PC-9 (cell line): Measurements from ENCODE around the gene THSD8. TPM values are rescaled to one million over a fixed set of nuclear protein-coding genes. Genes with fewer than 3 reads are reported as not detected.

Experiments used
- BruUV-seq: library from RNA; stranded (reverse); fragments of 400-500 nt; replicated peaks from 2 replicates; lab custom pipeline; 2021; lab: Mats Ljungman, UMichigan
- CTCF ChIA-PET: fragments of 300-600 bp; sonication (Branson Sonifier 250); formaldehyde crosslinking; loops from one replicate; lab custom pipeline; 2022; ENCODE audit warnings: antibody characterized with exemption; lab: Charles Lee
- POLR2A ChIA-PET: fragments of 300-600 bp; sonication (Branson Sonifier 250); formaldehyde crosslinking; loops from one replicate; lab custom pipeline; 2022; ENCODE audit warnings: antibody characterized with exemption; ENCODE audit not compliant: unreplicated experiment; lab: Charles Lee
- DNase-seq, 2 experiments: peaks; one replicate each; pipeline versions ENCODE4 v3.0.0 to v3.0.0-alpha.2; 2015 to 2022; ENCODE audit warnings: mixed read lengths in 1 of 2
- H2AFZ ChIP-seq: fragments of 200-600 bp; sonication (generic); 2 replicates; pipeline ENCODE4 v1.8.1; 2017; ENCODE audit warnings: antibody characterized with exemption
- H3F3A ChIP-seq: fragments of 200-600 bp; sonication (generic); 2 replicates; pipeline ENCODE4 v1.8.1; 2017; ENCODE audit warnings: antibody characterized with exemption, mild to moderate bottlenecking, low read depth; ENCODE audit not compliant: insufficient read depth
- H3K27ac ChIP-seq: fragments of 200-600 bp; sonication (generic); 2 replicates; pipeline ENCODE4 v1.6.1; 2016; ENCODE audit warnings: mixed run types
- H3K27me3 ChIP-seq: fragments of 200-600 bp; sonication (generic); 2 replicates; pipeline ENCODE4 v1.6.1; 2016; ENCODE audit warnings: low read depth, mixed run types; ENCODE audit not compliant: insufficient read depth
- H3K36me3 ChIP-seq: fragments of 200-600 bp; sonication (generic); 2 replicates; pipeline ENCODE4 v1.6.1; 2016; ENCODE audit warnings: low read depth, mixed run types
- H3K4me1 ChIP-seq: fragments of 200-600 bp; sonication (generic); replicated peaks from 2 replicates; pipeline ENCODE4 v1.6.1; 2016; ENCODE audit warnings: mixed run types; ENCODE audit not compliant: insufficient read depth
- H3K4me2 ChIP-seq: fragments of 200-600 bp; sonication (generic); 2 replicates; pipeline ENCODE4 v1.6.1; 2017; ENCODE audit warnings: mixed run types
- H3K4me3 ChIP-seq: fragments of 200-600 bp; sonication (generic); 2 replicates; pipeline ENCODE4 v1.6.1; 2016; ENCODE audit warnings: mixed run types
- H3K79me2 ChIP-seq: fragments of 200-600 bp; sonication (generic); 2 replicates; pipeline ENCODE4 v1.6.1; 2017; ENCODE audit warnings: low read depth, mixed run types
- H3K9me2 ChIP-seq: fragments of 200-600 bp; sonication (generic); 2 replicates; pipeline ENCODE4 v1.8.1; 2017; ENCODE audit warnings: mild to moderate bottlenecking; ENCODE audit not compliant: insufficient read depth
- H3K9me3 ChIP-seq: fragments of 200-600 bp; sonication (generic); 2 replicates; pipeline ENCODE4 v1.8.1; 2016; ENCODE audit warnings: low read depth; ENCODE audit not compliant: insufficient read depth
- H4K20me1 ChIP-seq: fragments of 200-600 bp; sonication (generic); 2 replicates; pipeline ENCODE4 v1.8.1; 2017; ENCODE audit not compliant: insufficient read depth
- EZH2 ChIP-seq: fragments of 200-600 bp; sonication (generic); IDR thresholded peaks from 2 replicates; pipeline ENCODE4 v1.8.0; 2017; ENCODE audit warnings: antibody characterized with exemption, low read depth
- intact Hi-C: fragments of 100-400 bp; cut with micrococcal nuclease; formaldehyde crosslinking; loops from one replicate; pipeline ENCODE4 v1.10.0; 2022; ENCODE audit not compliant: unreplicated experiment
- total RNA-seq: library from RNA; stranded (reverse); gene quantifications from 2 replicates; pipeline ENCODE4 v1.2.3, GENCODE V29; 2021
- TF ChIP-seq, protein P1 (sequence below): fragments of 200-600 bp; sonication (generic); conservative IDR thresholded peaks from 2 replicates; pipeline ENCODE4 v1.6.1; 2017; ENCODE audit warnings: mixed run types, antibody characterized with exemption, mild to moderate bottlenecking, moderate library complexity

The THSD8 gene
- total RNA-seq, 1 experiment from 2014 or later, result 28.8 TPM

- intact Hi-C loops, result loop anchor here (10.0 kb wide), 1 partner anchor 1061 kb away; no protein-coding TSS in a partner anchor
- ChIA-PET CTCF (no interaction called here), POLR2A (interaction anchor here (0.5 kb wide), 1 partner anchor 88 kb away, joined by 3 read pairs; no protein-coding TSS in a partner anchor)
- H3K36me3 ChIP-seq, result no peaks in the 10 kb centered on the region
- H3K79me2 ChIP-seq, result peaks cover 47% of the 10 kb centered on the region
- H3K4me2 ChIP-seq, result peak overlapping the region; percentile 91
- H3K9me2 ChIP-seq, result no peaks in the 10 kb centered on the region
- TF ChIP-seq, protein P1, sequence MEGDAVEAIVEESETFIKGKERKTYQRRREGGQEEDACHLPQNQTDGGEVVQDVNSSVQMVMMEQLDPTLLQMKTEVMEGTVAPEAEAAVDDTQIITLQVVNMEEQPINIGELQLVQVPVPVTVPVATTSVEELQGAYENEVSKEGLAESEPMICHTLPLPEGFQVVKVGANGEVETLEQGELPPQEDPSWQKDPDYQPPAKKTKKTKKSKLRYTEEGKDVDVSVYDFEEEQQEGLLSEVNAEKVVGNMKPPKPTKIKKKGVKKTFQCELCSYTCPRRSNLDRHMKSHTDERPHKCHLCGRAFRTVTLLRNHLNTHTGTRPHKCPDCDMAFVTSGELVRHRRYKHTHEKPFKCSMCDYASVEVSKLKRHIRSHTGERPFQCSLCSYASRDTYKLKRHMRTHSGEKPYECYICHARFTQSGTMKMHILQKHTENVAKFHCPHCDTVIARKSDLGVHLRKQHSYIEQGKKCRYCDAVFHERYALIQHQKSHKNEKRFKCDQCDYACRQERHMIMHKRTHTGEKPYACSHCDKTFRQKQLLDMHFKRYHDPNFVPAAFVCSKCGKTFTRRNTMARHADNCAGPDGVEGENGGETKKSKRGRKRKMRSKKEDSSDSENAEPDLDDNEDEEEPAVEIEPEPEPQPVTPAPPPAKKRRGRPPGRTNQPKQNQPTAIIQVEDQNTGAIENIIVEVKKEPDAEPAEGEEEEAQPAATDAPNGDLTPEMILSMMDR, result no peak
- TF ChIP-seq EZH2, result no peak
- peak; percentile 94 for DNase-seq
- H3K4me1 ChIP-seq, result peaks cover 85% of the 10 kb centered on the region
- BruUV-seq, result no TSS peak
- H2AFZ ChIP-seq, result no peak overlapping the region
- peak overlapping the region; percentile 86 for H3K27ac ChIP-seq
- no peaks in the 10 kb centered on the region for H3K27me3 ChIP-seq
- no peaks in the 10 kb centered on the region for H3K9me3 ChIP-seq
- peak overlapping the region; percentile 65; the same call in 1 of the 2 replicates for H3K4me3 ChIP-seq
- H3F3A ChIP-seq, result peaks cover 79% of the 10 kb centered on the region
- no peaks in the 10 kb centered on the region for H4K20me1 ChIP-seq
Observed at GRCh38 chr19:12783849-12784393, 17.9 kb upstream of the THSD8 start.

DNA sequence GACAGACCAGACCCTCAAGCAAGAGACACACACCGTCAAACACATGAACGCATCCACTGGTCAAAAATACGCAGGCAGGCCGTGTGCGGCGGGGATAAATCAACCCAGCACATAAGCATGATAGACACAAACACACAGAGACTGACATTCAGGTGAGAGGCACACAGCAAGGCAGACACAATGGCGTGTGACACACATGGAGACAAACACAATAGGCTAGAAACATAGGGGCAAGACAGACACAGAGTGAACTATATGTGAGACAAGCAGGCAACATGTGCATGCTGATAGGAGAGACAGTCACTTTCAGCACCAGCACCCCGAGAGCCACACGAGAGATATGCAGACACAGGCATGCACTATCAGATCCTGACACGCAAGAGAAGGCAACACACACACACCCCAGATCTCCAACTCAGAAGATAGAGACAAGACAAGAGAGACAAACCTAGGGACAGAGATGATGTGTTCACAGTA, 17.4 kb upstream of the THSD8 start:
- ChIA-PET POLR2A (interaction anchor here (0.5 kb wide), 1 partner anchor 88 kb away, joined by 3 read pairs; no protein-coding TSS in a partner anchor), CTCF (no interaction called here)
- no TSS peak for BruUV-seq
- Histone ChIP-seq H3K9me3 (no peaks in the 10 kb centered on the region), H3K79me2 (peaks cover 41% of the 10 kb centered on the region), H3F3A (peaks cover 78% of the 10 kb centered on the region), H3K4me3 (peak overlapping the region; percentile 1; the same call in 1 of the 2 replicates), H3K27me3 (no peaks in the 10 kb centered on the region), H4K20me1 (no peaks in the 10 kb centered on the region), H3K9me2 (no peaks in the 10 kb centered on the region), H3K27ac (peak overlapping the region; percentile 86), H3K4me2 (peak overlapping the region; percentile 91), H2AFZ (no peak overlapping the region), H3K4me1 (peaks cover 83% of the 10 kb centered on the region), H3K36me3 (no peaks in the 10 kb centered on the region)
- TF ChIP-seq, protein P1, result no peak
- TF ChIP-seq EZH2, result no peak
- intact Hi-C loops, result loop anchor here (10.0 kb wide), 1 partner anchor 1060 kb away; no protein-coding TSS in a partner anchor
- DNase-seq, result peak in 1 of 2 experiments; percentile 33

DNA sequence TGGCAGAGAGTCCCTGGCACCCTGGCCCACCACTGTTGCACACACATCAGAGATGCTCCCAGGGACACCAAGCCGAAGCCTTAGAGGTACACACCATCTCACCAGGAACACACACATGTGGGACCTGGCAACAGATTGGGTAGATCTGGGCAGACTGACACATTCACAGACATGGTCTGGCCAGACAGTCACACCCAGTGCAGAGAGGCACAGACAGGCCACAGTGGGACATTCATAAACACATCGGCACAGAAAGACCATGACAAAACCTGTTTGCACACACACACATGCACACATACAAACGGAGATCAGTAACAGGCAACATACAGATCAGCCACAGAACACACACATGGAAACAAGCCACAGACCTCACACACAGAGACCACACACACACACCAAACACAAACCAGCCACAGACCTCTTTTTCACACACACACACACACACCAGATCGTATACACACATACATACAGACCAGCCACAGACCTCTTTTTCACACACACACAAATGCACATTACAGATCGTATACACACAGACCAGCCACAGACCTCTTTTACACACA, 16.9 kb upstream of the THSD8 start:
- H3K4me3 ChIP-seq, result peak overlapping the region; percentile 1; the same call in 1 of the 2 replicates
- H3K4me1 ChIP-seq, result peaks cover 78% of the 10 kb centered on the region
- no peaks in the 10 kb centered on the region for H3K9me2 ChIP-seq
- H2AFZ ChIP-seq, result no peak overlapping the region
- no TSS peak for BruUV-seq
- H3K27me3 ChIP-seq, result no peaks in the 10 kb centered on the region
- DNase-seq, result peak in 1 of 2 experiments; percentile 33
- H3K27ac ChIP-seq, result peak overlapping the region; percentile 86
- peaks cover 73% of the 10 kb centered on the region for H3F3A ChIP-seq
- intact Hi-C loops, result loop anchor here (5.0 to 10.0 kb wide), 2 partner anchors 377 to 1060 kb away; no protein-coding TSS in a partner anchor
- no peak for TF ChIP-seq EZH2
- TF ChIP-seq, protein P1, result no peak
- ChIA-PET CTCF (no interaction called here), POLR2A (no interaction called here)
- H3K9me3 ChIP-seq, result no peaks in the 10 kb centered on the region
- no peaks in the 10 kb centered on the region for H3K36me3 ChIP-seq
- H3K79me2 ChIP-seq, result peaks cover 36% of the 10 kb centered on the region
- H4K20me1 ChIP-seq, result no peaks in the 10 kb centered on the region
- H3K4me2 ChIP-seq, result peak overlapping the region; percentile 91
